ENCODE results near the gene TTC9B.

Gene TTC9B

GRCh38 chr19:40216013-40216776, 2.0 kb downstream of the TTC9B start:
- no peak for DNase-seq (ENCODE audit: low read depth in 1 of 2, low spot score in 1 of 2)

- DNase-seq (ENCODE audit: low read depth in 1 of 2, low spot score in 1 of 2), result no peak
These were observed 3.2 kb downstream of the TTC9B start for GRCh38 chr19:40214936-40215335.

- DNase-seq (ENCODE audit: low read depth in 1 of 2, low spot score in 1 of 2), result no peak
These were observed 4.2 kb downstream of the TTC9B start for GRCh38 chr19:40213882-40214570.

- no peak for DNase-seq (ENCODE audit: low read depth in 1 of 2, low spot score in 1 of 2)
These were observed 4.8 kb downstream of the TTC9B start for GRCh38 chr19:40213251-40213829.

- DNase-seq (ENCODE audit: low read depth in 1 of 2, low spot score in 1 of 2), result no peak
These were observed 7.3 kb downstream of the TTC9B start for GRCh38 chr19:40210889-40211288.

GRCh38 chr19:40208602-40209001, 9.6 kb downstream of the TTC9B start:
- no peak for DNase-seq (ENCODE audit: low read depth in 1 of 2, low spot score in 1 of 2)

GRCh38 chr19:40205760-40206159, 12.4 kb downstream of the TTC9B start:
- DNase-seq (ENCODE audit: low read depth in 1 of 2, low spot score in 1 of 2), result no peak

- DNase-seq (ENCODE audit: low read depth in 1 of 2, low spot score in 1 of 2), result no peak
These were observed 13.8 kb downstream of the TTC9B start for GRCh38 chr19:40204381-40204780.

GRCh38 chr19:40200341-40201099, 17.7 kb downstream of the TTC9B start:
- DNase-seq (ENCODE audit: low read depth in 1 of 2, low spot score in 1 of 2), result no peak

GRCh38 chr19:40198272-40198990, 19.8 kb downstream of the TTC9B start:
- no peak for DNase-seq (ENCODE audit: low read depth in 1 of 2, low spot score in 1 of 2)

- no peak for DNase-seq (ENCODE audit: low read depth in 1 of 2, low spot score in 1 of 2)
These were observed 24.7 kb downstream of the TTC9B start for GRCh38 chr19:40193587-40193849.

GRCh38 chr19:40192758-40193586, 25.2 kb downstream of the TTC9B start:
- DNase-seq (ENCODE audit: low read depth in 1 of 2, low spot score in 1 of 2), result no peak

- peak in 1 of 2 donors; percentile 8 for DNase-seq (ENCODE audit: low read depth in 1 of 2, low spot score in 1 of 2)
These were observed 26.1 kb downstream of the TTC9B start for GRCh38 chr19:40191836-40192646.

- peak; percentile 51 to 57 for DNase-seq (ENCODE audit: low read depth in 1 of 2, low spot score in 1 of 2)
These were observed 27.0 kb downstream of the TTC9B start, which contains the start of gene MAP3K10 for GRCh38 chr19:40190891-40191835. MAP3K10 (plus strand) TSS chr19:40191426; CDS start chr19:40192032, 606 bp downstream.

- DNase-seq (ENCODE audit: low read depth in 1 of 2, low spot score in 1 of 2), result no peak
These were observed 33.9 kb downstream of the TTC9B start for GRCh38 chr19:40184273-40184672.

GRCh38 chr19:40178756-40179155, 39.4 kb downstream of the TTC9B start:
- no peak for DNase-seq (ENCODE audit: low read depth in 1 of 2, low spot score in 1 of 2)

- DNase-seq (ENCODE audit: low read depth in 1 of 2, low spot score in 1 of 2), result no peak
These were observed 40.7 kb downstream of the TTC9B start for GRCh38 chr19:40177286-40178070.

All from activated T-helper 1 cell treated with anti-CD3 and anti-CD28 coated beads, Interleukin-2, amount 50 U/mL, for 16 hours (primary cell).